NCI-H128 (cell line): ENCODE data around the gene TACR1.

ENCODE experiments used
- DNase-seq: peaks from one replicate; lab custom pipeline; 2025; ENCODE audit not compliant: unreplicated experiment; lab: John Stamatoyannopoulos, UW

Gene TACR1

GRCh38 chr2:75054296-75054695 is 145.0 kb downstream of the TACR1 start:
- no peak for DNase-seq

- DNase-seq: no peak
These were observed 145.7 kb downstream of the TACR1 start for GRCh38 chr2:75053484-75054112.

GRCh38 chr2:75047992-75048625 is 151.2 kb downstream of the TACR1 start:
- DNase-seq: no peak

GRCh38 chr2:75047189-75047991 is 151.9 kb downstream of the TACR1 start:
- no peak for DNase-seq

GRCh38 chr2:75045526-75046050 is 153.7 kb downstream of the TACR1 start:
- no peak for DNase-seq

GRCh38 chr2:75044291-75044690 is 155.0 kb downstream of the TACR1 start:
- no peak for DNase-seq

GRCh38 chr2:75042823-75043222 is 156.5 kb downstream of the TACR1 start:
- no peak for DNase-seq

- no peak for DNase-seq
These were observed 157.4 kb downstream of the TACR1 start for GRCh38 chr2:75041731-75042600.

- no peak for DNase-seq
These were observed 158.1 kb downstream of the TACR1 start for GRCh38 chr2:75041226-75041625.

GRCh38 chr2:75035444-75036353 is 163.6 kb downstream of the TACR1 start:
- no peak for DNase-seq

GRCh38 chr2:75033516-75033915 is 165.8 kb downstream of the TACR1 start:
- DNase-seq: no peak

GRCh38 chr2:75031906-75032803 is 167.2 kb downstream of the TACR1 start:
- DNase-seq: no peak

- DNase-seq: no peak
These were observed 168.1 kb downstream of the TACR1 start for GRCh38 chr2:75031171-75031570.

- DNase-seq: no peak
These were observed 168.9 kb downstream of the TACR1 start for GRCh38 chr2:75030218-75031009.

GRCh38 chr2:75027886-75028285 is 171.4 kb downstream of the TACR1 start:
- no peak for DNase-seq

- DNase-seq: no peak
These were observed 173.5 kb downstream of the TACR1 start for GRCh38 chr2:75025633-75026380.

- no peak for DNase-seq
These were observed 174.1 kb downstream of the TACR1 start for GRCh38 chr2:75025216-75025615.
